ENCODE measurements around the gene CNPY1.

CNPY1 gene

GRCh38 chr7:155558961-155559360 is 12.6 kb upstream of the CNPY1 start:
- H3K27me3 Mint-ChIP-seq (ENCODE audit: low read depth): no peaks in the 10 kb centered on the region
- no peak overlapping the region for H3K27ac Mint-ChIP-seq
- no peaks in the 10 kb centered on the region for H3K9me3 Mint-ChIP-seq
- no peak overlapping the region for H3K4me3 Mint-ChIP-seq
- H3K36me3 Mint-ChIP-seq (ENCODE audit: low read depth): no peaks in the 10 kb centered on the region
- no peak for DNase-seq (ENCODE audit: low spot score)
- no peaks in the 10 kb centered on the region for H3K4me1 Mint-ChIP-seq (ENCODE audit: low read depth)

- no peak overlapping the region for H3K4me3 Mint-ChIP-seq
- no peaks in the 10 kb centered on the region for H3K27me3 Mint-ChIP-seq (ENCODE audit: low read depth)
- H3K27ac Mint-ChIP-seq: no peak overlapping the region
- H3K36me3 Mint-ChIP-seq (ENCODE audit: low read depth): no peaks in the 10 kb centered on the region
- no peaks in the 10 kb centered on the region for H3K4me1 Mint-ChIP-seq (ENCODE audit: low read depth)
- no peak for DNase-seq (ENCODE audit: low spot score)
- H3K9me3 Mint-ChIP-seq: no peaks in the 10 kb centered on the region
Observed at GRCh38 chr7:155558351-155558750, 12.0 kb upstream of the CNPY1 start.

- no peaks in the 10 kb centered on the region for H3K9me3 Mint-ChIP-seq
- H3K27ac Mint-ChIP-seq: no peak overlapping the region
- H3K4me3 Mint-ChIP-seq: no peak overlapping the region
- no peaks in the 10 kb centered on the region for H3K36me3 Mint-ChIP-seq (ENCODE audit: low read depth)
- peaks cover 2% of the 10 kb centered on the region for H3K27me3 Mint-ChIP-seq (ENCODE audit: low read depth)
- no peaks in the 10 kb centered on the region for H3K4me1 Mint-ChIP-seq (ENCODE audit: low read depth)
- DNase-seq (ENCODE audit: low spot score): no peak
Observed at GRCh38 chr7:155557778-155558177, 11.4 kb upstream of the CNPY1 start.

- DNase-seq (ENCODE audit: low spot score): no peak
- Mint-ChIP-seq H3K36me3 (ENCODE audit: low read depth) (no peaks in the 10 kb centered on the region), H3K9me3 (no peaks in the 10 kb centered on the region), H3K4me1 (ENCODE audit: low read depth) (no peaks in the 10 kb centered on the region), H3K27ac (no peak overlapping the region), H3K27me3 (ENCODE audit: low read depth) (peaks cover 2% of the 10 kb centered on the region), H3K4me3 (no peak overlapping the region)
Observed at GRCh38 chr7:155556763-155557162, 10.4 kb upstream of the CNPY1 start.

- peaks cover 2% of the 10 kb centered on the region for H3K27me3 Mint-ChIP-seq (ENCODE audit: low read depth)
- H3K4me3 Mint-ChIP-seq: no peak overlapping the region
- no peaks in the 10 kb centered on the region for H3K9me3 Mint-ChIP-seq
- no peaks in the 10 kb centered on the region for H3K4me1 Mint-ChIP-seq (ENCODE audit: low read depth)
- no peak overlapping the region for H3K27ac Mint-ChIP-seq
- DNase-seq (ENCODE audit: low spot score): no peak
- no peaks in the 10 kb centered on the region for H3K36me3 Mint-ChIP-seq (ENCODE audit: low read depth)
Observed at GRCh38 chr7:155555116-155555695, 8.8 kb upstream of the CNPY1 start.

GRCh38 chr7:155553871-155554270 is 7.5 kb upstream of the CNPY1 start:
- Mint-ChIP-seq H3K36me3 (ENCODE audit: low read depth) (no peaks in the 10 kb centered on the region), H3K27ac (no peak overlapping the region), H3K27me3 (ENCODE audit: low read depth) (peaks cover 2% of the 10 kb centered on the region), H3K4me1 (ENCODE audit: low read depth) (no peaks in the 10 kb centered on the region), H3K4me3 (no peak overlapping the region), H3K9me3 (no peaks in the 10 kb centered on the region)
- no peak for DNase-seq (ENCODE audit: low spot score)

- Mint-ChIP-seq H3K27ac (no peak overlapping the region), H3K36me3 (ENCODE audit: low read depth) (no peaks in the 10 kb centered on the region), H3K27me3 (ENCODE audit: low read depth) (peaks cover 2% of the 10 kb centered on the region), H3K4me3 (no peak overlapping the region), H3K4me1 (ENCODE audit: low read depth) (no peaks in the 10 kb centered on the region), H3K9me3 (no peaks in the 10 kb centered on the region)
- DNase-seq (ENCODE audit: low spot score): no peak
Observed at GRCh38 chr7:155551785-155552611, 5.6 kb upstream of the CNPY1 start.

GRCh38 chr7:155550916-155551315 is 4.6 kb upstream of the CNPY1 start:
- no peak for DNase-seq (ENCODE audit: low spot score)
- no peaks in the 10 kb centered on the region for H3K4me1 Mint-ChIP-seq (ENCODE audit: low read depth)
- no peaks in the 10 kb centered on the region for H3K36me3 Mint-ChIP-seq (ENCODE audit: low read depth)
- H3K27ac Mint-ChIP-seq: no peak overlapping the region
- H3K4me3 Mint-ChIP-seq: no peak overlapping the region
- no peaks in the 10 kb centered on the region for H3K9me3 Mint-ChIP-seq
- peaks cover 2% of the 10 kb centered on the region for H3K27me3 Mint-ChIP-seq (ENCODE audit: low read depth)

GRCh38 chr7:155549226-155549625 is 2.9 kb upstream of the CNPY1 start:
- no peak for DNase-seq (ENCODE audit: low spot score)

GRCh38 chr7:155547161-155547791 is 917 bp upstream of the CNPY1 start:
- Mint-ChIP-seq H3K9me3 (no peaks in the 10 kb centered on the region), H3K36me3 (ENCODE audit: low read depth) (no peaks in the 10 kb centered on the region), H3K27ac (no peak overlapping the region), H3K4me1 (ENCODE audit: low read depth) (no peaks in the 10 kb centered on the region), H3K27me3 (ENCODE audit: low read depth) (no peaks in the 10 kb centered on the region), H3K4me3 (no peak overlapping the region)
- no peak for DNase-seq (ENCODE audit: low spot score)

More at GRCh38 chr7:155549226-155549625, 2.9 kb upstream of the CNPY1 start:
- Mint-ChIP-seq H3K27me3 (ENCODE audit: low read depth) (peaks cover 2% of the 10 kb centered on the region), H3K36me3 (ENCODE audit: low read depth) (no peaks in the 10 kb centered on the region), H3K4me1 (ENCODE audit: low read depth) (no peaks in the 10 kb centered on the region), H3K9me3 (no peaks in the 10 kb centered on the region), H3K27ac (no peak overlapping the region), H3K4me3 (no peak overlapping the region)

GRCh38 chr7:155545348-155545747 is 1.0 kb downstream of the CNPY1 start:
- H3K36me3 Mint-ChIP-seq (ENCODE audit: low read depth): no peaks in the 10 kb centered on the region
- no peak overlapping the region for H3K4me3 Mint-ChIP-seq
- no peaks in the 10 kb centered on the region for H3K9me3 Mint-ChIP-seq
- no peak overlapping the region for H3K27ac Mint-ChIP-seq
- H3K27me3 Mint-ChIP-seq (ENCODE audit: low read depth): no peaks in the 10 kb centered on the region
- no peaks in the 10 kb centered on the region for H3K4me1 Mint-ChIP-seq (ENCODE audit: low read depth)
- no peak for DNase-seq (ENCODE audit: low spot score)

GRCh38 chr7:155544485-155544884 is 1.9 kb downstream of the CNPY1 start:
- H3K36me3 Mint-ChIP-seq (ENCODE audit: low read depth): no peaks in the 10 kb centered on the region
- H3K27ac Mint-ChIP-seq: no peak overlapping the region
- no peak overlapping the region for H3K4me3 Mint-ChIP-seq
- H3K27me3 Mint-ChIP-seq (ENCODE audit: low read depth): peaks cover 3% of the 10 kb centered on the region
- DNase-seq (ENCODE audit: low spot score): no peak
- no peaks in the 10 kb centered on the region for H3K4me1 Mint-ChIP-seq (ENCODE audit: low read depth)
- no peaks in the 10 kb centered on the region for H3K9me3 Mint-ChIP-seq

- Mint-ChIP-seq H3K27me3 (ENCODE audit: low read depth) (peaks cover 5% of the 10 kb centered on the region), H3K9me3 (no peaks in the 10 kb centered on the region), H3K4me3 (no peak overlapping the region), H3K4me1 (ENCODE audit: low read depth) (no peaks in the 10 kb centered on the region), H3K36me3 (ENCODE audit: low read depth) (no peaks in the 10 kb centered on the region), H3K27ac (no peak overlapping the region)
- no peak for DNase-seq (ENCODE audit: low spot score)
Observed at GRCh38 chr7:155543926-155544325, 2.4 kb downstream of the CNPY1 start.

- Mint-ChIP-seq H3K4me3 (no peak overlapping the region), H3K9me3 (no peaks in the 10 kb centered on the region), H3K36me3 (ENCODE audit: low read depth) (no peaks in the 10 kb centered on the region), H3K4me1 (ENCODE audit: low read depth) (no peaks in the 10 kb centered on the region), H3K27me3 (ENCODE audit: low read depth) (peaks cover 5% of the 10 kb centered on the region), H3K27ac (no peak overlapping the region)
- no peak for DNase-seq (ENCODE audit: low spot score)
Observed at GRCh38 chr7:155543011-155543876, 3.1 kb downstream of the CNPY1 start.
